Spleen (tissue), 11 donors: ENCODE data around the gene MLXIP. TPM values are rescaled to one million over a fixed set of nuclear protein-coding genes. Genes with fewer than 3 reads are reported as not detected.

Experiments
- DNase-seq: peaks from one replicate; pipeline ENCODE4 v3.0.0-alpha.2; 2020
- H3K27ac ChIP-seq, 8 donors: fragments of 200-600 bp; sonication (generic) in 7 of 8; 1 replicate in 4 of 8; 2 replicates in 4 of 8; pipeline versions ENCODE4 v1.5.0 to v1.8.0; 2016 to 2021; ENCODE audit warnings: inconsistent platforms in 4 of 8, mild to moderate bottlenecking in 4 of 8, moderate library complexity in 1 of 8
- H3K27me3 ChIP-seq, 7 donors: fragments of 200-600 bp; sonication (generic) in 6 of 7; replicated peaks in 1 of 7; 1 replicate in 4 of 7; 2 replicates in 3 of 7; pipeline versions ENCODE4 v1.5.0 to v1.8.0; 2016 to 2021; ENCODE audit warnings: inconsistent platforms in 3 of 7, mild to moderate bottlenecking in 1 of 7
- H3K36me3 ChIP-seq, 6 donors: fragments of 200-600 bp; sonication (generic) in 5 of 6; 1 replicate in 4 of 6; 2 replicates in 2 of 6; pipeline versions ENCODE4 v1.5.0 to v1.8.0; 2016 to 2021; ENCODE audit warnings: inconsistent platforms in 2 of 6
- H3K4me1 ChIP-seq, 6 donors: fragments of 200-600 bp; sonication (generic) in 5 of 6; 1 replicate in 3 of 6; 2 replicates in 3 of 6; pipeline versions ENCODE4 v1.5.0 to v1.8.0; 2016 to 2021; ENCODE audit warnings: inconsistent platforms in 3 of 6
- H3K4me3 ChIP-seq, 8 donors: fragments of 200-600 bp; sonication (generic) in 7 of 8; 1 replicate in 4 of 8; 2 replicates in 4 of 8; pipeline versions ENCODE4 v1.5.0 to v1.8.0; 2016 to 2021; ENCODE audit warnings: inconsistent platforms in 4 of 8, mild to moderate bottlenecking in 4 of 8, moderate library complexity in 2 of 8
- H3K9me3 ChIP-seq, 8 donors: fragments of 200-600 bp; sonication (generic) in 7 of 8; 1 replicate in 4 of 8; 2 replicates in 4 of 8; pipeline versions ENCODE4 v1.5.0 to v1.8.0; 2016 to 2021; ENCODE audit warnings: inconsistent platforms in 4 of 8
- POLR2A ChIP-seq, 3 donors: fragments of 450-650 bp; IDR thresholded peaks; one replicate each; pipeline ENCODE4 v1.5.1; 2017; ENCODE audit warnings: antibody characterized with exemption in 3 of 3, mild to moderate bottlenecking in 1 of 3
- POLR2AphosphoS5 ChIP-seq, 3 donors: sonication (generic); formaldehyde crosslinking; IDR thresholded peaks; one replicate each; pipeline ENCODE4 v1.5.1; 2017; ENCODE audit warnings: antibody characterized with exemption in 3 of 3
- WGBS, 5 donors: extraction: QIAGEN DNeasy Blood & Tissue Kit in 3 of 5; methylation state at CpG; one replicate each; pipeline versions ENCODE4 v1.1.5 to v1.1.7; 2013 to 2018; 5-methylcytosine and 5-hydroxymethylcytosine counted together
- intact Hi-C: fragments of 100-400 bp; cut with DNase I; formaldehyde crosslinking; loops from one replicate; pipeline ENCODE4 v1.15.0; 2023; ENCODE audit warnings: low total_unique reads
- polyA plus RNA-seq, 3 donors: library from polyadenylated mRNA; stranded (reverse); fragments of 200-250 nt; gene quantifications; one replicate each; pipeline ENCODE4 v1.2.1, GENCODE V29; 2013
- total RNA-seq, 7 donors: library from RNA; depleted of rRNA in 3 of 7; stranded (reverse); fragments of >200 nt in 3 of 7; fragmentation: NEBNext Ultra II Directional in 4 of 7; extraction: Animal tissue kit (Norgen Biotek cat#: 25700) in 4 of 7; gene quantifications; one replicate each; pipeline versions ENCODE4 v1.1.0 to v1.2.1, GENCODE V29; 2016 to 2021
- TF ChIP-seq, protein P1 (sequence below), 11 experiments: fragments of 200-600 bp in 7 of 11; fragments of 450-650 bp in 4 of 11; sonication (generic) in 4 of 11; IDR thresholded peaks in 8 of 11; conservative IDR thresholded peaks in 3 of 11; 1 replicate in 7 of 11; 2 replicates in 4 of 11; pipeline versions ENCODE4 v1.4.0 to v1.8.0; 2016 to 2021; ENCODE audit warnings: antibody characterized with exemption in 11 of 11, inconsistent platforms in 4 of 11, mild to moderate bottlenecking in 1 of 11
- donor health status: healthy with polysubstance abuse.
- donor health status: DM: no; HTN: no; CAD: no; lungs with moderate emphysema.
- donor health status: DM: no; HTN: no; CAD: no.
- donor health status: Bipolar disorder and iron deficiency.
- donor health status: healthy.
- donor health status: DM: no; HTN: no; CAD: no.
- donor health status: DM: yes; HTN: yes; CAD: no.

MLXIP gene
- total and polyA plus RNA-seq, 10 donors, result 7.8 to 97.1 (median 66.8) TPM

DNA sequence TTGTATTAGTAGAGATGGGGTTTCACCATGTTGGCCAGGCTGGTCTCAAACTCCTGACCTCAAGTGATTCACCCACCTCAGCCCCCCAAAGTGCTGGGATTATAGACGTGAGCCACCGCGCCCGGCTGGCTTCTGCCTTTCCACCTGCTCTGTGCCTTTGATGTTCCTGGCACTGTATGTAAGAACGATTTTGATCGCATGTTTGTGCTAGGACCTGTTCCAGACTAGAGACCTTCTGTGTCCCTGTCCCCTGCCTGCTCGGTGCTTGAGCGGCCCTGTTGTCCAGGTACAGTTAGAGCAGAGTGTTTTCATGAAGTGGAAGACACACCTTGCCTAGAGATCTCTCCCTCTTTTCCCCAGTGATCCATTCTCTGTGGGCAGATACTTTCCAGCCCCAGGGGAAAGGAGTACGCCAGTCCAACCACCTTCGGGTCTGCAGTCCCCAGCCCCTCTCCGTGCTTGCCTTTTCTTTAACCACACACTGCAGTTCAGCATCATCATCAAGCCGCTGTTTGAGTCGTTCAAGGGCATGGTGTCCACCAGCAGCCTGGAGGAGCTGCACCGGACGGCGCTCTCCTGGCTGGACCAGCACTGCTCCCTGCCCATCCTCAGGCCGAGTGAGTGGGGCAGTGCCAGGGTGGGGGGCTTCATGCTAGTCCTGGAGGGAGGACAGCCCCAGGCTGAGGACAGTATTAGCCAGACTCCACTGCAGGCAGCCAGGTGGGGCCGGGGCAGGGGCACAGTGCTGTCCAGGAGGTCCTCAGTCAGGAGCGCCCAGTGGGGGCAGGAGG lies 62.1 kb downstream of the MLXIP start:
- intact Hi-C loops, result no loop called here
- no peak overlapping the region for H3K4me3 ChIP-seq
- peaks cover 0 to 7% (median 0%) of the 10 kb centered on the region in 6 donors for H3K4me1 ChIP-seq
- WGBS, 5 donors, result 92 to 96% (median 96%) methylated on average over 19 of the region's 19 CpGs
- TF ChIP-seq POLR2AphosphoS5 (IDR thresholded peaks at IDR 0.05) (peak in 1 of 3 donors; percentile 50), POLR2A (IDR thresholded peaks at IDR 0.05) (no peak)
- H3K27ac ChIP-seq, result no peak overlapping the region
- DNase-seq, result no peak
- H3K9me3 ChIP-seq, result no peaks in the 10 kb centered on the region
- H3K27me3 ChIP-seq, result no peaks in the 10 kb centered on the region
- peaks cover 8 to 100% (median 66%) of the 10 kb centered on the region in 6 donors for H3K36me3 ChIP-seq

DNA sequence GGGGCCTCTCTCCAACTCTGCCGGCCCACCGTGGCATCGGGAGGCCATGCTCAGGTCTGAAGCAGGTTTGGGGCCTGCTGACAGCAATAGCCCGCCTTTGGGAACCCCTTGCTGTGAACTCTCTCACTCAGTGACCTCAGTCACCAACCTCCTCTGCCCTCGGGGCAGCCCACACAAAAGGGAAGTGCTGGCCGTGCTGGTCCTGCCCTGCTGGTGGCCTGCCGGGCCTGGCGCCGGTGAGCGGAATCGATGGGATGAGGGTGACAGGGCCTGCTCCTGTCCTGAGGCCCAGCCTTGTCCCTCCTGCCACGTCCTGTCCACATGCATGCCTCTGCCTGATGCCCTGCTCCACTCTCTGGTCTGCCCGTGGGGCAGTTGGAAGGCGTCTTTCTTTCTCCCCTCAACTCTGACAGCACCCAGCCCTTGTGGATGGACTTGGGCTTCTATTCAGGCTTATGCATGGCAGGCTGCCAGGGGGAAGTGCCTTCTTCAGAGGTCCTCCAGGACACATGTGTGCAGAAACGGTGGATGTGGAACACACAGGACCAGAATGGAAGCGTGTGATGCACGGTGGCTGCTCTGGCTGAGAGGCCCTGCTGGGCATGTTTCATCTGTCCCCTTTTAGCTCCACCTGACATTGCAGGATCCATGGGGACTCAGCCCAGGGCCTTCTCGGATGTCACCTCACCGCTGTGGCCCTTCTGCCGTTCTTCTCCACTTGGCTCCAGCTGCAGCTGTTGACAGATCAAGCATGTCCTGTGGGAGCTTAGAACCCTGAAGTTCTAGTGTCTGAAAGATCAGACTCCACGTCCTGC lies 63.6 kb downstream of the MLXIP start:
- 88 to 95% (median 89%) methylated on average over 13 to 21 of the region's 21 CpGs for WGBS, 5 donors
- DNase-seq, result no peak
- Histone ChIP-seq H3K36me3 (peaks cover 8 to 93% (median 61%) of the 10 kb centered on the region in 6 donors), H3K9me3 (no peaks in the 10 kb centered on the region), H3K4me1 (peaks cover 0 to 7% (median 0%) of the 10 kb centered on the region in 6 donors), H3K4me3 (no peak overlapping the region), H3K27ac (peak overlapping the region in 1 of 8 donors; percentile 57), H3K27me3 (no peaks in the 10 kb centered on the region)
- TF ChIP-seq, protein P1, sequence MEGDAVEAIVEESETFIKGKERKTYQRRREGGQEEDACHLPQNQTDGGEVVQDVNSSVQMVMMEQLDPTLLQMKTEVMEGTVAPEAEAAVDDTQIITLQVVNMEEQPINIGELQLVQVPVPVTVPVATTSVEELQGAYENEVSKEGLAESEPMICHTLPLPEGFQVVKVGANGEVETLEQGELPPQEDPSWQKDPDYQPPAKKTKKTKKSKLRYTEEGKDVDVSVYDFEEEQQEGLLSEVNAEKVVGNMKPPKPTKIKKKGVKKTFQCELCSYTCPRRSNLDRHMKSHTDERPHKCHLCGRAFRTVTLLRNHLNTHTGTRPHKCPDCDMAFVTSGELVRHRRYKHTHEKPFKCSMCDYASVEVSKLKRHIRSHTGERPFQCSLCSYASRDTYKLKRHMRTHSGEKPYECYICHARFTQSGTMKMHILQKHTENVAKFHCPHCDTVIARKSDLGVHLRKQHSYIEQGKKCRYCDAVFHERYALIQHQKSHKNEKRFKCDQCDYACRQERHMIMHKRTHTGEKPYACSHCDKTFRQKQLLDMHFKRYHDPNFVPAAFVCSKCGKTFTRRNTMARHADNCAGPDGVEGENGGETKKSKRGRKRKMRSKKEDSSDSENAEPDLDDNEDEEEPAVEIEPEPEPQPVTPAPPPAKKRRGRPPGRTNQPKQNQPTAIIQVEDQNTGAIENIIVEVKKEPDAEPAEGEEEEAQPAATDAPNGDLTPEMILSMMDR (IDR thresholded peaks at IDR 0.05 in 8 of 11, conservative IDR thresholded peaks at IDR 0.05 in 3 of 11), result no peak
- TF ChIP-seq POLR2A (IDR thresholded peaks at IDR 0.05), result no peak
- intact Hi-C loops, result no loop called here

DNA sequence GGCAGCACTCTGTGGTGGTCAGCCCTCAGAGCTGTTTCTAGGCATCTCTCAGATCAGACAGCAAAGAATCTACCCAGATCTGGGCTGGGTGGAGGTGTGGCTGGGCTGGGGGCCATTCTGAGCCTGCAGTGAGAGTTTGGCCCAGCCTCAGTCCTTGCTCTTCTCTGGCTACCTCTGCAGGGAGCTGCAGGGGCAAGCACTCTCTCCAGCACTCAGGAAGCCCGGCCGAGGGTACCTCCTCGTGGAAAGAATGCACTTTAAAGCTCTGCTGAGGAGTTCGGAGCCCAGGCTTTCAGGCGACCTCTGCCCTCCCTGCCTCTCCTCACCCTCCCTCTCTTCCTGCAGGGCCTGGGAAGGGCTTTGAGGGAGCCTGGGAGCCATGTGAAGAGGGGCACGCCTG lies 64.3 kb downstream of the MLXIP start:
- TF ChIP-seq, protein P1 (IDR thresholded peaks at IDR 0.05 in 8 of 11, conservative IDR thresholded peaks at IDR 0.05 in 3 of 11), result no peak
- TF ChIP-seq POLR2A (IDR thresholded peaks at IDR 0.05) (no peak), POLR2AphosphoS5 (IDR thresholded peaks at IDR 0.05) (no peak)
- Histone ChIP-seq H3K9me3 (no peaks in the 10 kb centered on the region), H3K27me3 (no peaks in the 10 kb centered on the region), H3K27ac (peak overlapping the region in 4 of 8 donors; percentile 28 to 58 (median 50)), H3K36me3 (peaks cover 8 to 89% (median 58%) of the 10 kb centered on the region in 6 donors), H3K4me3 (no peak overlapping the region), H3K4me1 (peaks cover 0 to 7% (median 0%) of the 10 kb centered on the region in 6 donors)
- intact Hi-C loops, result no loop called here
- DNase-seq, result no peak
- WGBS, 5 donors, result 53 to 85% (median 71%) methylated on average over 4 to 6 of the region's 6 CpGs

DNA sequence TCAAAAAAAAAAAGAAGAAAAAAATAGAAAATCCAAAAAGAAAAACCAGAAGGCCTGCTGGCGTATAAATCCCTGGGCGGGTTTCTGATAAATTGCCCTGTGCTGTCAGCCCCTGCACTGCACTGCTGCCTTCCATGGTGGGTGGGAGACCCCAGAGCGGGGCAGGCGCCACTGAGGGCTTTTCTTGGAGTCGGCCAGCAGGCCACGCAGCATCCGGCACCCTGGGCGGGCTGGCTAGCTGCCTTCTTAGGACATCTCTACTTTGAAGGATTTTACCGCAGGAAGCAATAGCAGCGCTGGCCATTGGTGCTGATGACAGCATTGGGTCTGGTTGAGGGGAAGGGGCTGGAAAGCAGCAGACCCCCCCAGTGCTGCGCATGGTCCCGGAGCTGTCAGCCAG lies 66.3 kb downstream of the MLXIP start:
- Histone ChIP-seq H3K9me3 (no peaks in the 10 kb centered on the region), H3K36me3 (peaks cover 8 to 68% (median 39%) of the 10 kb centered on the region in 6 donors), H3K27ac (no peak overlapping the region), H3K4me3 (no peak overlapping the region), H3K27me3 (no peaks in the 10 kb centered on the region), H3K4me1 (peaks cover 0 to 7% (median 0%) of the 10 kb centered on the region in 6 donors)
- 92 to 97% (median 96%) methylated on average over 11 to 12 of the region's 12 CpGs for WGBS, 5 donors
- DNase-seq, result no peak
- TF ChIP-seq POLR2A (IDR thresholded peaks at IDR 0.05), result no peak
- TF ChIP-seq POLR2AphosphoS5 (IDR thresholded peaks at IDR 0.05), result peak in 1 of 3 donors; percentile 54
- intact Hi-C loops, result no loop called here
